HepG2 (cell line): ENCODE data around the gene UTF1. TPM values are rescaled to one million over a fixed set of nuclear protein-coding genes. Genes with fewer than 3 reads are reported as not detected.

Experiments
- ATF3 ChIP-seq: sonication (generic); formaldehyde crosslinking; IDR thresholded peaks from 2 replicates; pipeline ENCODE4 v1.4.0; 2020; ENCODE audit warnings: missing genetic modification reagents
- GABPB1 ChIP-seq: IDR thresholded peaks from 2 replicates; pipeline ENCODE4 v1.6.1; 2016; ENCODE audit warnings: mild to moderate bottlenecking, missing genetic modification reagents, moderate library complexity, missing compliant biosample characterization
- HDAC6 ChIP-seq: fragments of 200-600 bp; sonication (generic); IDR thresholded peaks from 2 replicates; pipeline ENCODE4 v1.7.0; 2017; ENCODE audit warnings: mild to moderate bottlenecking, antibody characterized with exemption, low read length, low read depth
- MXD1 ChIP-seq: sonication (generic); formaldehyde crosslinking; IDR thresholded peaks from 2 replicates; pipeline ENCODE4 v1.4.0; 2020; ENCODE audit warnings: mild to moderate bottlenecking, missing genetic modification reagents
- RXRA ChIP-seq: sonication (generic); formaldehyde crosslinking; IDR thresholded peaks from 2 replicates; pipeline ENCODE4 v1.5.1; 2020; ENCODE audit warnings: missing genetic modification reagents
- ZNF567 ChIP-seq: sonication (generic); formaldehyde crosslinking; IDR thresholded peaks from 2 replicates; pipeline ENCODE4 v1.8.1; 2023; ENCODE audit warnings: mild to moderate bottlenecking, missing genetic modification reagents, borderline replicate concordance
- polyA plus RNA-seq, 8 experiments: library from polyadenylated mRNA; depleted of rRNA in 3 of 8; stranded (reverse) in 7 of 8; unstranded in 1 of 8; fragments of >200 nt; fragmentation: Illumina TruSeq in 4 of 8; extraction: Trizol in 4 of 8; gene quantifications; 2 replicates each; pipeline versions ENCODE4 v1.2.1 to v1.2.3, GENCODE V29; 2011 to 2016; ENCODE audit warnings: low read depth in 4 of 8, missing spikeins in 1 of 8, mixed read lengths in 1 of 8; ENCODE audit not compliant: insufficient read depth in 1 of 8
- total RNA-seq, 5 experiments: library from RNA; depleted of rRNA; stranded (reverse); fragments of >200 nt; fragmentation: Illumina TruSeq; extraction: Trizol; gene quantifications; 2 replicates each; pipeline ENCODE4 v1.2.3, GENCODE V29; 2016; ENCODE audit warnings: low read depth in 1 of 5
- TF ChIP-seq, protein P1 (sequence below): sonication (generic); formaldehyde crosslinking; IDR thresholded peaks from 2 replicates; pipeline ENCODE4 v1.5.1; 2020; ENCODE audit warnings: mild to moderate bottlenecking, missing genetic modification reagents, moderate library complexity

The UTF1 gene
- total and polyA plus RNA-seq, 2 of the 13 experiments (the other 11 are each of a cell fraction or from before 2014, with no cell fraction given), result not detected

- TF ChIP-seq MXD1 (CRISPR knock-in tag) (0 out of 2 replicates have a peak, but pooled peaks have one; percentile 25), ZNF567 (CRISPR knock-in tag) (no peak), ATF3 (CRISPR knock-in tag) (no peak), HDAC6 (no peak), GABPB1 (CRISPR knock-in tag) (0 out of 2 replicates have a peak, but pooled peaks have one; percentile 27), RXRA (CRISPR knock-in tag) (no peak)
- TF ChIP-seq, protein P1, sequence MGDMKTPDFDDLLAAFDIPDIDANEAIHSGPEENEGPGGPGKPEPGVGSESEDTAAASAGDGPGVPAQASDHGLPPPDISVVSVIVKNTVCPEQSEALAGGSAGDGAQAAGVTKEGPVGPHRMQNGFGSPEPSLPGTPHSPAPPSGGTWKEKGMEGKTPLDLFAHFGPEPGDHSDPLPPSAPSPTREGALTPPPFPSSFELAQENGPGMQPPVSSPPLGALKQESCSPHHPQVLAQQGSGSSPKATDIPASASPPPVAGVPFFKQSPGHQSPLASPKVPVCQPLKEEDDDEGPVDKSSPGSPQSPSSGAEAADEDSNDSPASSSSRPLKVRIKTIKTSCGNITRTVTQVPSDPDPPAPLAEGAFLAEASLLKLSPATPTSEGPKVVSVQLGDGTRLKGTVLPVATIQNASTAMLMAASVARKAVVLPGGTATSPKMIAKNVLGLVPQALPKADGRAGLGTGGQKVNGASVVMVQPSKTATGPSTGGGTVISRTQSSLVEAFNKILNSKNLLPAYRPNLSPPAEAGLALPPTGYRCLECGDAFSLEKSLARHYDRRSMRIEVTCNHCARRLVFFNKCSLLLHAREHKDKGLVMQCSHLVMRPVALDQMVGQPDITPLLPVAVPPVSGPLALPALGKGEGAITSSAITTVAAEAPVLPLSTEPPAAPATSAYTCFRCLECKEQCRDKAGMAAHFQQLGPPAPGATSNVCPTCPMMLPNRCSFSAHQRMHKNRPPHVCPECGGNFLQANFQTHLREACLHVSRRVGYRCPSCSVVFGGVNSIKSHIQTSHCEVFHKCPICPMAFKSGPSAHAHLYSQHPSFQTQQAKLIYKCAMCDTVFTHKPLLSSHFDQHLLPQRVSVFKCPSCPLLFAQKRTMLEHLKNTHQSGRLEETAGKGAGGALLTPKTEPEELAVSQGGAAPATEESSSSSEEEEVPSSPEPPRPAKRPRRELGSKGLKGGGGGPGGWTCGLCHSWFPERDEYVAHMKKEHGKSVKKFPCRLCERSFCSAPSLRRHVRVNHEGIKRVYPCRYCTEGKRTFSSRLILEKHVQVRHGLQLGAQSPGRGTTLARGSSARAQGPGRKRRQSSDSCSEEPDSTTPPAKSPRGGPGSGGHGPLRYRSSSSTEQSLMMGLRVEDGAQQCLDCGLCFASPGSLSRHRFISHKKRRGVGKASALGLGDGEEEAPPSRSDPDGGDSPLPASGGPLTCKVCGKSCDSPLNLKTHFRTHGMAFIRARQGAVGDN, result 0 out of 2 replicates have a peak, but pooled peaks have one; percentile 6
Observed at GRCh38 chr10:133245439-133246235, 15.6 kb downstream of the UTF1 start (continued).
